Dedifferentiated amniotic fluid mesenchymal stem cell (primary cell): ENCODE results near the gene H19.

Source experiments
- DNase-seq: peaks from one replicate; pipeline ENCODE4 v3.0.0-alpha.2; 2016; ENCODE audit errors: extremely low spot score

Gene H19

DNA sequence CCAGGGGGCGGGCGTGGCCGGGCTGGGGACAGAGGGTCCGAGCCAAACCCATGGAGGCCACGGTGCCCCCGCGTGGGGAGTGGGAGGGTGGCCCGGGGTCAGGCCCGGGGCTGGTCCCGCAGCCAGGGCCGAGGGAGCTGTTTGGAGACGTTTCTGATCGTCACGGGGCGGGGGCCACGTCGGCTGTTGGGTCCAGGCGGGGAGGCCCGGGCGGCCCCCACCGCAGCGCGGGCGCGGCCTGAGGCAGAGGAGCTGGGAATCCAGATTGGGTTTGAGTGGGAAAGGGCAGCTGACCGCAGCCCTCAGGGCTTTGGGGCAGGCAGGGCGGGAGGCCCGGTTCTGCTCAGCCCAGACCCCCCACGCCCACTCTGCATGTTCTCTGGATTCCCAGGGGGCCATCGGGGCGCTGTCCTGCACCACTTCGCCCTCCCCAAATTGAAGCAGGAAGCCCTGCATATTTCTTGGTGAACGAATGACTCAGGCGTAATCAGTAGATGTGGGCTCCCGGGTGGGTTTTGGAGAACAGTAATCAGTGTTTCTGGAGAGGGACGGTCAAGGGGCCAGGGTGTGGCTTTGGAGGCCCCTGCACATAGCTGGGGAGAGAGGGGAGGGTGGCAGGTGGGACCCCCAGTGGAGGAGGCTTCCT lies 49.9 kb downstream of the H19 start:
- no peak for DNase-seq

DNA sequence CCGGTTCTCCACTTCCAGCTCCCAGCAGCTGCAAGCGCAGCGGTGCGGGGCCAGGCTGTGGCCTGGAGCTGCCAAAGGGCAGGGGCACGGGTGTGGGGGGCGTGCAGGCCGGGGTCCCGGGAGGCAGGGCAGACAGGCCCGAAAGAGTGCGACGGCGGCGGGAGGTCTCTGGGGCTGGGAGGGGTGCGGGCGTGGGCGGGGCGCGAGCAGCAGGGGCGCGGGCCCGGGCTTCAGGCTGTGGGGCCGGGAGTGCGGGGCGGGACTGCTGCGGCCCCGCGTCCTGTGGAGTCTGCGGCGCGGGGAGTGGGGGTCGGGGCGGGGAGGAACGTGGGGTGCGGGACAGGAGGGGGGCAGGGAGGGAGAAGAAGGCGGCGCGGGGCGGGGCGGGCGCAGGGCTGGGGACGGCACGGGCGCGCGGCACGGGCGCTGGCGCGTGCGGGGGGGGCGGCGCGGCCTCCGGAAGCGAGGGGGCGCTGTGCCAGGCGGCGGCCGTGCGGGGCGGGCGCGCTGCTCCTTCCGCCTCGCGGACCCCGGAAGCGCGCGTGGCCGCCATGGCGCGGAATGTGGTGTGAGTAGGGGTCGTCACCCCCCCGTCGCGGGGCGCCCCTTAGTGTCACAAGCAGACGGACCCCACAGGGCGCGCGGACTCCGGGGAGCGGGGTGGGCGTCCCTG lies 50.7 kb downstream of the H19 start, which contains the start of gene MRPL23:
Gene MRPL23 (plus strand): TSS at position 521 of the 673 bp plus-strand sequence. CDS start 31 bp downstream, at position 552.
- no peak for DNase-seq
